Suprapubic skin (tissue), 4 donors: Measurements from ENCODE around the gene TMEM253.

ENCODE experiments used
- EP300 ChIP-seq: sonication (generic); formaldehyde crosslinking; IDR thresholded peaks from one replicate; pipeline ENCODE4 v1.6.1; 2017; ENCODE audit warnings: antibody characterized with exemption
- POLR2A ChIP-seq, 2 donors: fragments of 450-650 bp; IDR thresholded peaks; one replicate each; pipeline ENCODE4 v1.6.1; 2017; ENCODE audit warnings: antibody characterized with exemption in 2 of 2, mild to moderate bottlenecking in 2 of 2, moderate library complexity in 2 of 2
- POLR2AphosphoS5 ChIP-seq, 3 donors: sonication (generic); formaldehyde crosslinking; IDR thresholded peaks; one replicate each; pipeline ENCODE4 v1.6.1; 2017; ENCODE audit warnings: antibody characterized with exemption in 3 of 3
- TF ChIP-seq, protein P1 (sequence below), 2 donors: fragments of 200-600 bp in 1 of 2; fragments of 450-650 bp in 1 of 2; sonication (generic) in 1 of 2; IDR thresholded peaks; one replicate each; pipeline ENCODE4 v1.5.1; 2016 to 2019; ENCODE audit warnings: antibody characterized with exemption in 2 of 2, mild to moderate bottlenecking in 1 of 2, moderate library complexity in 1 of 2

DNA sequence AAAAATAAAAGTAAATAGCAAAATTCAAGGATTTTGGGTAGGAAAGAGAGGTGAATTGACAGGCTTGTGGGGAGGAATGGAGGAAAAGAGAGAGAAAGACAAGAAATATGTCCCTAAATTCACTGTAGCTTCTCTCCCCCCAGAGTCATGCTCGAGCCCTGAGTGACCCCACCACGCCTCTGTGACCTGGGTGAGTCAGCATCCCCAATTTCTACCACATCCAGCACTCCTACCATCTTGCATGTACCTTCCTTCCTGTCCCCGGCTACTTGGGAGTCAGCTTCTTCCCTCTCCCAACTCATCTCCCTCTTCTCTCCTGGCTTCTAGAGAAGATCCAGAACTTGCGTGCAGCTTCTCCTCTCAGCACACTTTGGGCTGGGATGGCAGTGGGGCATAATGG, 12.2 kb upstream of the TMEM253 start:
- TF ChIP-seq, protein P1, sequence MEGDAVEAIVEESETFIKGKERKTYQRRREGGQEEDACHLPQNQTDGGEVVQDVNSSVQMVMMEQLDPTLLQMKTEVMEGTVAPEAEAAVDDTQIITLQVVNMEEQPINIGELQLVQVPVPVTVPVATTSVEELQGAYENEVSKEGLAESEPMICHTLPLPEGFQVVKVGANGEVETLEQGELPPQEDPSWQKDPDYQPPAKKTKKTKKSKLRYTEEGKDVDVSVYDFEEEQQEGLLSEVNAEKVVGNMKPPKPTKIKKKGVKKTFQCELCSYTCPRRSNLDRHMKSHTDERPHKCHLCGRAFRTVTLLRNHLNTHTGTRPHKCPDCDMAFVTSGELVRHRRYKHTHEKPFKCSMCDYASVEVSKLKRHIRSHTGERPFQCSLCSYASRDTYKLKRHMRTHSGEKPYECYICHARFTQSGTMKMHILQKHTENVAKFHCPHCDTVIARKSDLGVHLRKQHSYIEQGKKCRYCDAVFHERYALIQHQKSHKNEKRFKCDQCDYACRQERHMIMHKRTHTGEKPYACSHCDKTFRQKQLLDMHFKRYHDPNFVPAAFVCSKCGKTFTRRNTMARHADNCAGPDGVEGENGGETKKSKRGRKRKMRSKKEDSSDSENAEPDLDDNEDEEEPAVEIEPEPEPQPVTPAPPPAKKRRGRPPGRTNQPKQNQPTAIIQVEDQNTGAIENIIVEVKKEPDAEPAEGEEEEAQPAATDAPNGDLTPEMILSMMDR (IDR thresholded peaks at IDR 0.05): no peak
- no peak for TF ChIP-seq POLR2AphosphoS5 (IDR thresholded peaks at IDR 0.05)
- no peak for TF ChIP-seq POLR2A (IDR thresholded peaks at IDR 0.05)
- no peak for TF ChIP-seq EP300
